Epithelial cell of proximal tubule (primary cell): ENCODE data around the gene ISL2. TPM values are rescaled to one million over a fixed set of nuclear protein-coding genes. Genes with fewer than 3 reads are reported as not detected.
A peak's percentile ranks its signal among the peaks of the same experiment; 100 is the strongest.
"Not testable (repeated sequence)": the region's sequence is repeated elsewhere in the genome, so short reads cannot be mapped to it uniquely, and the experiment has no call there.

Experiments used
- DNase-seq: peaks from one replicate; pipeline ENCODE4 v3.0.0-alpha.2; 2011; ENCODE audit warnings: low read depth
- H3K4me3 ChIP-seq: 2 replicates; pipeline ENCODE4 v1.5.1; 2011; ENCODE audit warnings: low read depth, mild to moderate bottlenecking, low read length
- total RNA-seq: library from RNA; depleted of rRNA; stranded (reverse); fragments of >200 nt; gene quantifications from 2 replicates; pipeline ENCODE4 v1.2.3, GENCODE V29; 2015
- TF ChIP-seq, protein P1 (sequence below): conservative IDR thresholded peaks from 2 replicates; pipeline ENCODE4 v1.5.1; 2012; ENCODE audit warnings: low read depth, mild to moderate bottlenecking, low read length

ISL2 gene
- total RNA-seq, 1 donor from 2014 or later: 0.69 TPM

DNA sequence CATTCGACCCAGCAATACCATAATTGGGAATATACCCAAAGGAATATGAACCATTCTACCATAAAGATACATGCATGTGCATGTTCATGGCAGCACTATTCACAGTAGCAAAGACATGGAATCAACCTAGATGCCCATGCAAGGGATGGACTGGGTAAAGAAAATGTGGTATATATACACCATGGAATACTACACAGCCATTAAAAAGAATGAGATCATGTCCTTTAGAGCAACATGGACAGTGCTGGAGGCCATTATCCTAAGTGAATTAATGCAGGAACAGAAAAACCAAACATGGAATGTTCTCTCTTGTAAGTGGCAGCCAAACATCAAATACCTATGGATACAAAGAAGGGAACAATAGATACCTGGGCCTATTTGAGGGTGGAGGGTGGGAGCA, 32.7 kb upstream of the ISL2 start:
- TF ChIP-seq, protein P1, sequence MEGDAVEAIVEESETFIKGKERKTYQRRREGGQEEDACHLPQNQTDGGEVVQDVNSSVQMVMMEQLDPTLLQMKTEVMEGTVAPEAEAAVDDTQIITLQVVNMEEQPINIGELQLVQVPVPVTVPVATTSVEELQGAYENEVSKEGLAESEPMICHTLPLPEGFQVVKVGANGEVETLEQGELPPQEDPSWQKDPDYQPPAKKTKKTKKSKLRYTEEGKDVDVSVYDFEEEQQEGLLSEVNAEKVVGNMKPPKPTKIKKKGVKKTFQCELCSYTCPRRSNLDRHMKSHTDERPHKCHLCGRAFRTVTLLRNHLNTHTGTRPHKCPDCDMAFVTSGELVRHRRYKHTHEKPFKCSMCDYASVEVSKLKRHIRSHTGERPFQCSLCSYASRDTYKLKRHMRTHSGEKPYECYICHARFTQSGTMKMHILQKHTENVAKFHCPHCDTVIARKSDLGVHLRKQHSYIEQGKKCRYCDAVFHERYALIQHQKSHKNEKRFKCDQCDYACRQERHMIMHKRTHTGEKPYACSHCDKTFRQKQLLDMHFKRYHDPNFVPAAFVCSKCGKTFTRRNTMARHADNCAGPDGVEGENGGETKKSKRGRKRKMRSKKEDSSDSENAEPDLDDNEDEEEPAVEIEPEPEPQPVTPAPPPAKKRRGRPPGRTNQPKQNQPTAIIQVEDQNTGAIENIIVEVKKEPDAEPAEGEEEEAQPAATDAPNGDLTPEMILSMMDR: no peak
- no peak overlapping the region for H3K4me3 ChIP-seq
- no peak for DNase-seq

DNA sequence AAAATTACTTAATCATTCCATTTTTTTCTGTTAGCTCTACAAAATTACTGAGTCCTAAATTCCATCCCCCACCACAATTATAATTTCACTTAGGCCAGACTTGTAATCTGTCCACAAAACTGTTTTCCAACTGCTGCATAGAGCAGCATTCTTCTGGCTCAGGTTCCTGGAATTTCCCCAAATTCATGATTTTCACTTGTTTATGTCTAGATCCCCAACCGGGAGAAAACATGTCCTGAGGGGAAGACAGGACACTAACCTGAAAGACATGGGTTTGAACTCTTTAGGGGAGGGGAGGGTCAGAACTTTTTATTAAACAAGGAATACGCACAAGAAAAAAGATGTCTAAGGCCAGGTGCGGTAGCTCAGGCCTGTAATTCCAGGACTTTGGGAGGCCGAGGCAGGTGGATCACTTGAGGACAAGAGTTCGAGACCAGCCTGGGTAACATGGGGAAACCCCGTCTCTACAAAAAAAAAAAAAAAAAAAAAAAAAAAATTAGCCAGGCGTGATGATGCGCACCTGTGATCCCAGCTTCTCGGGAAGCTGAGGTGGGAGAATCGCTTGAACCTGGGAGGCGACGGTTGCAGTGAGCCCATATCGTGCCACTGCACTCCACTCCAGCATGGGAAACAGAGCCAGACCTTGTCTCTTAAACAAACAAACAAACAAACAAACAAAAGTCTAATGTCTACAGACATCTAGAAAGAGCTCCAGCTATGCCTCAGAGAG, 26.8 kb upstream of the ISL2 start:
- TF ChIP-seq, protein P1: no peak
- peak overlapping the region; percentile 69 for H3K4me3 ChIP-seq
- no peak for DNase-seq

DNA sequence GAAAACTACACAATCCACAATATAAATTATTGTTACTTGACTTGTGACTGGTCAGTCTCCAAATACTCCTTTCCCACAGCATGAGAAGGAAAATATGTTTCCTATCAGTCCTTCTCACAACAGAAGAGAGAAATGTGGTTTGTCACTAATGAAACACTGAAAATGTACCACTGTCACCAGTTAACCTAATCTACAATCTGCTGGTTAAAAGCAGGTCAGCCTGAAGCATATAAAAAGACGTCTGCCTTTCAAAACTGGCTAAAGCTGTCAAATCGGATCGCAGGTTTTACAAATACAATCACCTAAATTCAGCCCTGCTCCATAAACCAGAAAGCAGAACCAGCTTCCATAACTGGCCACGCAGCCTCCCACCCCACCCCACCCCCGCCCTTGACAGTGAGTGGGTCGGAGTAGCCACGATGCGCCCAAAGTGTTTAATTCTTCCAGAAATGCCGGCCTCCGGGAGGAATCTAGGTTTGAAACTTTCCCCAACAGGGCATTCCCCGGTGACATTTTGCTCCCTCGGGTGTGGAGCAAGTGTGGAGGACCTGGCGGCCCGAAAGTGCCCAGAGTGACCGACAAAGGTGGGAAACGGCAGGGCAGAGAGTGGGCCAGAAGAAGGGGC, 26.0 kb upstream of the ISL2 start:
- TF ChIP-seq, protein P1: no peak
- DNase-seq: no peak
- peak overlapping the region; percentile 69 for H3K4me3 ChIP-seq

- peak; percentile 44 for DNase-seq
- H3K4me3 ChIP-seq: peak within 1 kb of the TSS; percentile 69
- TF ChIP-seq, protein P1: no peak
Observed at GRCh38 chr15:76311100-76311953, 25.2 kb upstream of the ISL2 start, which contains the start of gene ETFA. TSS of gene ETFA (minus strand) at chr15:76311469. CDS start at chr15:76311388, 81 bp downstream.

DNA sequence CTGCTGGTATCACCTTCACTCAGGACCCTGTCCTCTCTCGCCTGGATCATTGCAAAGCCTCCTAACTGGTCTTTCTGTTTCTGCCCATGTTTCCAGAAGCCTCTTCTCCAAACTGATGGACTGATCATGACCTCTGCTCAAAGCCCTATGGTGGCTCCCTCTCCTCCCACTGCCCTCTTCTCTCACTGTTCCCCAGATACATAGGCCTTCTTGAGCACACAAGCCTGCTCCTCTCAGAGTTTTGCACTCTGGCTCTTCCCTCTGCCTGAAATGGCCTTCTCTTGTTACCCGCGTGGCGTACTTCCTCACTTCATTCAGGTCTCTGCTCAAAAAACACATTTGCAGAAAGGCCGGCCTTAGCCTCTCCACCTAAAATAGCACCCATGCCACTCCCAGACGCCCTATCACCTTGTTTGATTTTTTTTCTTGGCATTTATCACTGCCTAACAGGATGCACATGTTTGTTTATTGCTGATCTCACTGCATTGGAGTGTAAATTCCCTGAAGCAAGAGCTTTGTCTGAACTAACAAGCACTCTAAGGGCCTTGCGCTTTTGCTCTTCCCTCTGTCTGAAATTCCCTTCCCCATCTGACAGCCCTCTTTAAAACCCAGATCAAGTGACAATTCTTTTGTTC, 23.9 kb upstream of the ISL2 start:
- no peak for DNase-seq
- no peak overlapping the region for H3K4me3 ChIP-seq
- TF ChIP-seq, protein P1: no peak

- not testable (repeated sequence) for H3K4me3 ChIP-seq, DNase-seq
Observed at GRCh38 chr15:76313175-76313567, 23.4 kb upstream of the ISL2 start.

- H3K4me3 ChIP-seq: no peak overlapping the region
- DNase-seq: no peak
- TF ChIP-seq, protein P1: no peak
Observed at GRCh38 chr15:76313731-76314130, 22.8 kb upstream of the ISL2 start.
